ENCODE measurements around the gene TDRD10.

- TF ChIP-seq, protein P1, sequence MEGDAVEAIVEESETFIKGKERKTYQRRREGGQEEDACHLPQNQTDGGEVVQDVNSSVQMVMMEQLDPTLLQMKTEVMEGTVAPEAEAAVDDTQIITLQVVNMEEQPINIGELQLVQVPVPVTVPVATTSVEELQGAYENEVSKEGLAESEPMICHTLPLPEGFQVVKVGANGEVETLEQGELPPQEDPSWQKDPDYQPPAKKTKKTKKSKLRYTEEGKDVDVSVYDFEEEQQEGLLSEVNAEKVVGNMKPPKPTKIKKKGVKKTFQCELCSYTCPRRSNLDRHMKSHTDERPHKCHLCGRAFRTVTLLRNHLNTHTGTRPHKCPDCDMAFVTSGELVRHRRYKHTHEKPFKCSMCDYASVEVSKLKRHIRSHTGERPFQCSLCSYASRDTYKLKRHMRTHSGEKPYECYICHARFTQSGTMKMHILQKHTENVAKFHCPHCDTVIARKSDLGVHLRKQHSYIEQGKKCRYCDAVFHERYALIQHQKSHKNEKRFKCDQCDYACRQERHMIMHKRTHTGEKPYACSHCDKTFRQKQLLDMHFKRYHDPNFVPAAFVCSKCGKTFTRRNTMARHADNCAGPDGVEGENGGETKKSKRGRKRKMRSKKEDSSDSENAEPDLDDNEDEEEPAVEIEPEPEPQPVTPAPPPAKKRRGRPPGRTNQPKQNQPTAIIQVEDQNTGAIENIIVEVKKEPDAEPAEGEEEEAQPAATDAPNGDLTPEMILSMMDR (conservative IDR thresholded peaks at IDR 0.05), result no peak
- no peak for TF ChIP-seq ZFX (IDR thresholded peaks at IDR 0.05)
These were observed 475 bp upstream of the TDRD10 start for GRCh38 chr1:154501423-154502065.

All from C4-2B (cell line).